PFSK-1 (cell line): ENCODE measurements around the gene CAPZA2.

ENCODE experiments used
- FOXP2 ChIP-seq: optimal IDR thresholded peaks from 2 replicates; pipeline ENCODE3; 2011; ENCODE audit warnings: borderline replicate concordance, control low read depth, inconsistent platforms; ENCODE audit not compliant: insufficient read depth; ENCODE audit errors: extremely low read length, extremely low read depth
- POLR2AphosphoS5 ChIP-seq: IDR thresholded peaks from 2 replicates; pipeline ENCODE4 v1.6.1; 2012; ENCODE audit warnings: low read depth, mild to moderate bottlenecking, control low read depth, low read length, moderate library complexity
- REST ChIP-seq, 2 experiments: IDR thresholded peaks; 2 replicates each; pipeline versions ENCODE4 v1.6.1 to v1.8.0; 2011 to 2012; ENCODE audit warnings: low read depth in 2 of 2, low read length in 2 of 2, control low read depth in 1 of 2, inconsistent platforms in 1 of 2, mild to moderate bottlenecking in 1 of 2, moderate library complexity in 1 of 2; ENCODE audit not compliant: insufficient read depth in 1 of 2
- SIN3A ChIP-seq: IDR thresholded peaks from 2 replicates; pipeline ENCODE4 v1.6.1; 2012; ENCODE audit warnings: mild to moderate bottlenecking, low read length, moderate library complexity, borderline replicate concordance; ENCODE audit not compliant: insufficient read depth
- TAF1 ChIP-seq: IDR thresholded peaks from 2 replicates; pipeline ENCODE4 v1.6.1; 2012; ENCODE audit warnings: low read length, control low read depth, borderline replicate concordance; ENCODE audit not compliant: insufficient read depth

The CAPZA2 gene

GRCh38 chr7:116871061-116871700 lies 8.8 kb downstream of the CAPZA2 start:
- TF ChIP-seq POLR2AphosphoS5: no peak
- no peak for TF ChIP-seq FOXP2
- no peak for TF ChIP-seq SIN3A

GRCh38 chr7:116872026-116872425 lies 9.6 kb downstream of the CAPZA2 start:
- TF ChIP-seq FOXP2: no peak
- no peak for TF ChIP-seq REST (IDR thresholded peaks at IDR 0.05; ENCODE audit: insufficient read depth in 1 of 2, low read depth in 2 of 2, low read length in 2 of 2)
- no peak for TF ChIP-seq POLR2AphosphoS5
- TF ChIP-seq TAF1: no peak
- no peak for TF ChIP-seq SIN3A

GRCh38 chr7:116873619-116874018 lies 11.2 kb downstream of the CAPZA2 start:
- TF ChIP-seq FOXP2: no peak
- no peak for TF ChIP-seq POLR2AphosphoS5
- no peak for TF ChIP-seq SIN3A
- no peak for TF ChIP-seq TAF1
- no peak for TF ChIP-seq REST (IDR thresholded peaks at IDR 0.05; ENCODE audit: insufficient read depth in 1 of 2, low read depth in 2 of 2, low read length in 2 of 2)

- no peak for TF ChIP-seq REST (IDR thresholded peaks at IDR 0.05; ENCODE audit: insufficient read depth in 1 of 2, low read depth in 2 of 2, low read length in 2 of 2)
- TF ChIP-seq FOXP2: no peak
- TF ChIP-seq SIN3A: no peak
- no peak for TF ChIP-seq TAF1
- TF ChIP-seq POLR2AphosphoS5: no peak
Observed at GRCh38 chr7:116876664-116877442, 14.5 kb downstream of the CAPZA2 start.

GRCh38 chr7:116877443-116878217 lies 15.2 kb downstream of the CAPZA2 start:
- no peak for TF ChIP-seq REST (IDR thresholded peaks at IDR 0.05; ENCODE audit: insufficient read depth in 1 of 2, low read depth in 2 of 2, low read length in 2 of 2)
- TF ChIP-seq FOXP2: no peak
- TF ChIP-seq POLR2AphosphoS5: no peak
- no peak for TF ChIP-seq TAF1
- TF ChIP-seq SIN3A: no peak
